NCI-H69 (cell line): ENCODE measurements around the gene FRG2B.
A peak's percentile ranks its signal among the peaks of the same experiment; 100 is the strongest.
"Not testable (repeated sequence)": the region's sequence is repeated elsewhere in the genome, so short reads cannot be mapped to it uniquely, and the experiment has no call there.

Experiments
- DNase-seq: peaks from one replicate; lab custom pipeline; 2025; lab: John Stamatoyannopoulos, UW

The FRG2B gene

DNA sequence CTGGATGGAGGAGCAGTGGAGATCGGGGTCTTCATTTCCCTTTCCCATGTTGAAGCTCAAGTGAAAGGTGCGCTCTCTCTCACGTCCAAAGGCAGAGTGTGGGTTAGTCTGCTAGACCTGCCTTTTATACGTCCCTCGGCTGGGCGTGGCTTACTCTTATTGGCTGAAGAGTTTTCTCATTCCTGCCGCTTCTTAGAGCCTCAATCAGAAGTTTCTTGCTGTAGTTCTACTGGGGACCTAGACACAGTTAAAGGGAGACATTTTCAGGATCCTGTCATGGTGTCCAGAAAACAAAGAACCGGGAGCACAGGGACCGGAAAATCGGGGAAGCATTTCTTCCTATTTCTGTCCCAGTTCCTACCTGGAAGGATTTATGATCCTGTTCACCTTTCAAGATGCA is at the start of gene FRG2B:
Gene FRG2B (minus strand): TSS at position 101 of the 400 bp plus-strand sequence. CDS start 53 bp downstream, at position 48.
- not testable (repeated sequence) for DNase-seq

DNA sequence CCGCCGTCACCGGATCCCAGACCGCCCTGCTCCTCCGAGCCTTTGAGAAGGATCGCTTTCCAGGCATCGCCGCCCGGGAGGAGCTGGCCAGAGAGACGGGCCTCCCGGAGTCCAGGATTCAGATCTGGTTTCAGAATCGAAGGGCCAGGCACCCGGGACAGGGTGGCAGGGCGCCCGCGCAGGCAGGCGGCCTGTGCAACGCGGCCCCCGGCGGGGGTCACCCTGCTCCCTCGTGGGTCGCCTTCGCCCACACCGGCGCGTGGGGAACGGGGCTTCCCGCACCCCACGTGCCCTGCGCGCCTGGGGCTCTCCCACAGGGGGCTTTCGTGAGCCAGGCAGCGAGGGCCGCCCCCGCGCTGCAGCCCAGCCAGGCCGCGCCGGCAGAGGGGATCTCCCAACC is 40.9 kb upstream of the FRG2B start:
- not testable (repeated sequence) for DNase-seq

DNA sequence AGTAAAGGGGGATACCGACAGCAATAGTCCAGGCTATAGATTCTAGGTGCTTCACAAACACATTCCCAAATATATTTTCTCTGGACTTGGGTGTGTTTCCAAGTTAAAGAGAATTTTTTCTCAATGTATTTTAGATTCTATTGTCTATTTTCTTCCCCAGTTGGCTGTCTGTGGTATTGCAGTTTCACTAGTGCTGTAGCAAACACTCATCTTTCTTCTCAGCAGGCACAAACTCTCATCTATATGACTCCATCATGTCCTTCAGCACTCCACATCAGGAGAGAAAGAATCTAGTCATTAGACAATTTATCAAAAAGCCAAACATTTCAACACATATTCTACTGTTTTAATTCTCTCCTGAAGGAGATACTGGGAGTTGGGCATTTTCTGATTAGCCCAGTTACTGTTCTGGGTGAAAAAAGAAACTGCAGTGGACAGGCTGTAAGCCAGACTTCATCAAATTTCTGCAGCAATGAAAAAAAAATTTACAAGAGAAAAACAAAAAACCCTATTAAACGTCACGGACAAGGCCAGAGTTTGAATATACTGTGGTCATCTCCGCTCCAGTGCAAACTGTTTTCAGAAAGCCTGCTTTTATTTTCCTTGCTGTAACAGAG is 37.1 kb upstream of the FRG2B start:
- DNase-seq: not testable (repeated sequence)

DNA sequence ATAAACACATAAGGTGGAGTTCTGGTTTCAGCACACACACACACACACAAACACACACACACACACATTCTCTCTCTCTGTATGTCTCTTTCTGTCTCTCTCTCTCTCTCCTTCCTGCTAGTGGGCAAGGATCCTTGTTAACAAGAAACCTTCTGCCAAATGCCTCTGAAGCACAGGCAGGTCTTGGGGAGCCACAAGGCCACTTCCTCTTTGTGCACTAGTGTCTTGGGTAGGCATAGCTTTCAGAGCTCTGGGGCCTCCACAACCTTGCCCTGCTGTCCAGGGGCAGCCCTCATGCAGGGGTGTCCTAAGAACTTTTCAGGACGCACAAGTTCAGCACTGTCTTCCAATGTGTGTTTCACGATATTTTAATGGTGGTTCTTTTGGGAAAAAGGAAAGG is 34.5 kb upstream of the FRG2B start:
- DNase-seq: not testable (repeated sequence)

DNA sequence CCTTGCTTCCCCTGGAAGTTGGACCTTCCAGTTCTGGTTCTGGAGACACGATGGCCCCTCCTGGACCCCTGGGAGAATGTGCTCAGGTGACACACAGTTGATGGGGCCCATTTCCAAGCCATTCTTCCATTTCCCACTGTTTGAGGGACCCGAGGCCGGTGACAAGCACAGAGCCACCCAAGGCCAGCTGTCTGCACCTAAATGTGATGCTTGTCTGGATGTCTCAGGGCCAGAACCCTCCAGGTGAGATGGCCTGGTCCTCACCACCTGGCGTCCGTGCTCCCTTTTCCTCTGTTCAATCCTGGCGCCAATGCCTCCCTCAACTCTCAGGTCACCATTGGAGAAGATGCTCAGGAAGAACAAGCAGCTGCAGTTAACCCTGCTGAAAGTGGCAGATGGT is 33.9 kb upstream of the FRG2B start:
- DNase-seq: not testable (repeated sequence)

DNA sequence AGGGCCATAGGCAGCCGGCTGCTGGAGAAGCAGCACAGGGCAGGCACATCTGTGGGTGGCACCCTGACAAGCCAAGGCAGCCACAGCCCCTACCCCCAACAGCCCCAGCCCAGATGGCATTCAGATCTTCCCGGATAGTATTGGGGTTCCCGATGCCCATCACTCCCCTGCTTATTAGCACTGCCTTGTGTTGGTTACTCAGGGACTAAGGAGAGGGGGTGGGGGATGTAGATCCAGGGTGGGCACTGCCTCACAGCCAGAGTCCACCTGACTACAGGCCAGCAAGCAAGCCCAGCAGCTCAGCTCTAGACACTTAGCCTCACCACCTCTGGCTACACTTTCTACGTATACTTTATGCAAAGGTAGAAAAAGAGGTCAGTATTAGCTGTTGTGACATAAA is 30.7 kb upstream of the FRG2B start:
- DNase-seq: not testable (repeated sequence)

DNA sequence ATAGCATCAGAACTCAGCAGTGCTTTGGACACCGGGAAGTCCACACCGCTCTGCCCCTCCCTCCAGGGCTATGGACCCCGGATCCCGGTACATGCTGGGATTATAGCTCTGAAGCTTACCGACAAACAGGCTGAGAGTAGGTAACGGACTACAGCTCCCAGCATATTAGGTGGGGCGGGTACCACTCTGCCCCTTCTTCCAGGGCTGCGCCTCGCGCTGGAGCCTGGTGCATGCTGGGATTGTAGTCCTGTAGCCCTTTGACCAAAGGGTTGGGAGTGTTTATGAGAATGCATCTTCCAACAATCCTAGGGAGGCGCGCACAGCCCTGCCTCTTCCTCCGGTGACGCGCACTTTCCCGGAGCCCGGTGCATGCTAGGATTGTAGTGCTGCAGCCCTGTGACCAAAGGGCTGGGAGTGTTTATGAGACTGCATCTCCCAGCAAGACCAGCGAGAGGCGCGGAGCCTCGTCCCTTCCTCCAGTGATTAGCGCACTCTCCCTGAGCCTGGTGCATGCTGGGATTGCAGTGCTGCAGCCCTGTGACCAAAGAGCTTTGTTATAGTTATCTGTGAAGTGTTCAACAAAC is 22.4 kb upstream of the FRG2B start:
- not testable (repeated sequence) for DNase-seq

DNA sequence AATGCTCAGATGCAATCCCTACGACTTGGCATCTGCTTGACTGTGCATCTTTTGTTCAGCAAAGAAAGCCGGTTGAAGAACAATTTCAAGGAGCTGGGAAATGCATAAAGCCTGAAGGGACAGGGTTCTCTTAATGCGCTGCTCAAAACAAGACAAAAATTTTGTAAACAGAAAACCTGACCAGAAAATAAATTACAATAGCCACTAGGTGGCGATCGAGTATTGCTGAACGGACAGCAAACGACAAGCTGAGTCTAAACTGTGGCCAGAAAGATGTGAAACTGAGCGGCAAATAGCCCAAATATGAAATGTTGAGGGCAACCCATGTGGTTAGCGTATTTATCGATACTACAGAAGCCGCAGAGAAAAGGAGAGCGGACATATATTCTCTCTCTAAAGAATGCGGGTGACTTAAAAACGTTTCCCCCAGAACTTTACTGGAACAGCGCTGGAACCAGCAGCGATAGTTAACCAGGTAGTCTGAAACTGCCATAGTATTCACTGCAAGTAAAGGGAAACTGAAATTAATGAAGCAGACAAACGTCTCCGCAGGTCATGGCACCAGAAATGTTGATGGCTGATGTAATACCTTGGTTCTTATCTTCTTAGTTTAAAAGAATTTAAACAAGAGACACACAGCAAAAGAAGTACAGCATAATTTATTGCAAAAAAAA is 20.6 kb upstream of the FRG2B start:
- not testable (repeated sequence) for DNase-seq

DNA sequence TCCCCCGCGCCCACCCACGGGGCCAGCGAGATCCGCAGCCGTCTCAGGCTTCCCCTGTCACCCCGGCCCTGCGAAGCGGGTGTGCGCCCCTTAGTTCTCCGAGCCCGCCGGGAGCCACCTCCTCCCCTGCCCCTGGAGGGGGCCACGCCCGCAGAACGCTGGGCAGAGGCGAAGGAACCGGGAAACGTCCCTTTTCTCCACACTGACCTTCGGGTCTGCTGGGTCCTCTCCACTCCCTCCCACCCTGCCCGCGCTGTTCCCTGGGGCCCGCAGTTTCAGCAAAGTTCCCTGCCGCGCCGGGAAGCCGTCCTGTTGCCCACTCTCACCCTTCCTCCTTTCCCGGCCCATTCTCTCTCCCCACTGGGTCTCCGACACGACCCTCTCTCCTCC is 11.2 kb upstream of the FRG2B start:
- not testable (repeated sequence) for DNase-seq

DNA sequence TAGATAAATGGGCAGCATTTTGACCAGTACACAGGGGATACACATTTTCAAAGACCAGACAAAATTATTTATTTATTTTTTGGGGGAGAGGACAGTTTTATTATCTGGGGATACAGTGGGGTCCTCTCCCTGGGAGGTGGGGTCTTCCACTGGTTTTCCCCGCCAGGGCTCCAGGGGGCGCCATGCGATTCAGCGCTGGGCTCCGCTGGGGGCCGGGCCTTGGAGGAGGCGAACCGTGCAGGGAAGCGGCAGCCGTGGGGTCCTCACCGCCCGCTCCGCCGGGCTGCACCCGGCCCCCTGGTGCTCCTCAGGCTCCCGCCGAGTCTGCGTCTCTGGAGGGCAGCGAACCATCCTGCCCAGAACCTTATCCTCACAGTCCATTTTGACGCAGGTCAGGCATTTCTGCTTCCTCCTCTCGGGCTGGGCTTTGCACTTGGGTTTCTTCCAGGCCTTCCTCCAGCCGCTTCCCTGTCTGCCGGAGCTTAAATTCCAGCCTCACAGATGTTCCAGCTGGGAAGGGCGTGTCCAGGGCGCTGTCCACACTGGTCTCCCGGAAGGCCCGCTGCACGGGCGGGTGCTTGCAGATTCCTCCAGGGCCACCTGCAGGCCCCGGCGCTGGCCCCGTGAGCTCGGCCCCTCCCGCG is 10.7 kb upstream of the FRG2B start:
- DNase-seq: not testable (repeated sequence)

DNA sequence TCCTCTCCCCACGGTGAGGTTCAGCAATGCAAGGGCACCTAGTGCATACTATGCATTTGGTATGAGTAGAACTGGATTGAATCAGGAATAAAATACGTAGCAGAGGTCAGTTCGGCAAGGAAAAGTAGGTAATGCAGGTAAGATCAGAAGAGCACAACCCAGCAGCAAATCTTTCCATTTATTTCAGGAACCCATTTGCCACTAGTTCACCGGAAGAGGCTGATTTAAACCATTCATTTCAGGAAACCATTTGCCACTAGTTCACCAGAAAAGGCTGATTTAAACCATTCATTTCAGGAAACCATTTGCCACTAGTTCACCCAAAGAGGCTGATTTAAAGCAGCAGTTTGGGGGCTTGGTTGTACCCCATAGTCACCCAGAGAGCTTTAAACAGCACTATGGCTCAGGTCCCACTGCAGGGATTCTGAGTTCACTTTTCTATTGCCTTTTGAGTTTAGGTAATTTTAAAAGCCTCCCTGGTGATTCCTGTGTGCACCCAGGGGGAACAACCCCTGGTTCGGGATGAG is 4.2 kb upstream of the FRG2B start:
- DNase-seq: not testable (repeated sequence)

DNA sequence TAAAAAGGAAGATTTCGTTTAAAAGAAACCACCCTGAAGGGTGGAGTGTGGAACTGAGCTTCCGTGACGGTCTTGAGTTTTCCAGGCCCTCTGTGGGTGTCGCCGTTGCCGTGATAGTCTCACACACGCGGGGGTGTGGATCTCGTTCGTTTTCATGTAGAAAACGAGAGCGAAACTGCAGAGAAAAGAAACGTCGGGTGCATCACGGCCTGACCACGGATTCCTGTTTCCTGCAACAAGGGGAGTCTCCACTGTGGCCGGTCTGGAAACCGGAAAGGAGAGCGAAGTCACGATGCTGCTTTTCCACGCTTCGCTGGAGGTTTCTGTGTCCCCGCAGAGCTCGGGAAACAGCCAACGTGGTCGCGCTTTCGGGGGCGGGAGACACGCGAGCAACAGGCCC is 4.1 kb downstream of the FRG2B start:
- DNase-seq: not testable (repeated sequence)

DNA sequence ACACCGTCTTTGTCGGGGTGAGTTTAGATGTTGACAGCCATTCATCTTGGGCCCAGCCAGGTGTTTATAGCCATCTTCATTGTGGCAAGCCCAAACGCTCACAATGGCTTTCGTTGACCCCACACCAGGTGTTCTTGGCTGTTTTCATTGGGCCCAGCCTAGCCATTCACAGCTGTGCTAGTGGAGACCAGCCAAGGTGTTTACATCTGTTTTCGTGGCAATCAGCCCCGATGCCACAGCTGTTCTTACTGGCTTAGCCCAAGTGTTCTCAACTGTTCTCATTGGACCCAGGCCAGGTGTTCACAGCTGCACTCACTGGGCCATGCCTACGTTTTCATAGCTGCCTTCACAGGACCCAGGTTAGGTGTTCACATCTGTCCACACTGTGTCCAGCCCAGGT is 7.7 kb downstream of the FRG2B start:
- no peak for DNase-seq

DNA sequence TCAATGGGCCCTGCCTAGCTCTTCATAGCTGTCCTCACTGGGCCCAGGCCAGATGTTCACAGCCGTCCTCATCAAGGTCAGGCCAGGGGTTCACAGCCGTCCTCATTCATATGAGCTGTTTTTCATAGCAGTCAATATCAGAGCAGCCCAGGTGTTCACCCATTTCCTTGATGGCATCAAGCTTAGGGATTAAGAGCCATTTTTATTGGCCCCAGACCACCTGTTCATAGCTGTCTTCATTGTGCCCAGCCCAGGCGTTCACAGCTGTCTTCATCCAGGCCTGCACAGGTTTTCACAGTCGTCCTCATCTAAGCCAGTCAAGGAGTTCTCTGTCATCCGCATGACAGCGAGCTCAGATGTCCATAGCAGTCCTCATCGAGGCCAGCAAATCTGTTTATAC is 9.4 kb downstream of the FRG2B start:
- no peak for DNase-seq

DNA sequence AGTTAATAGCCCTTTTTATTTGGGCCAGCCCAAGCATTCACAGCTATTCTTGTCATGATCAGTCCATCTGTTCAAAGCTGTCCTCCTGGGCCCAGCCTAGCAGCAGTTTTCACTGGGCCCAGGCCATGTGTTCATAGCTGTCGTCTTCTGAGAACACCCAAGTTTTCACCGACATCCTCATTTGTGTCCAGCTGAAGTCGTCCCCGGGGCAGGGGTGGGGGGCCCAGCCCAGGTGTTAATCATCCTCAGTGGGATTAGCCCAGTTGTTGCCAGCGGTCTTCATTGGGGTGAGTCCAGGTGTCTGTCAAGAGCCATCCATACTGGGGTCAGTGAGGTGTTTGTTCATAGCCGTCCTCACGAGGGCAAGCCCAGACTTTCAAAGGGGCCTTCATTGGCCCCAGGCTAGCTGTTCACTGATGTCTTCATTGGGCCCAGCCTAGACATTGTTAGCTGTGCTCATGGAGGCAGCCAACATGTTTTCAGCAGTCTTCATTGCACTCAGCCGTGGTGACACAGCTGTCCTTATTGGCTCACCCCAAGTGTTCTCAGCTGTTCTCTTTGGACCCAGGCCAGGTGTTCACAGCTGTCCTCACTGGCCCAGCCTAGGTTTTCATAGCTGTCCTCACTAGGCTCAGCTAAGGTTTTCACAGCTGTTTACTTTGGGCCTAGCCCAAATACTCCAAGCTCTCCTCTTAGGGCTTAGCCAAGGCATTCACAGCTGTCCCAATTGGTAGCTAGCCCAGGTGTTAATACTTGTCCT is 10.0 kb downstream of the FRG2B start:
- DNase-seq: no peak

DNA sequence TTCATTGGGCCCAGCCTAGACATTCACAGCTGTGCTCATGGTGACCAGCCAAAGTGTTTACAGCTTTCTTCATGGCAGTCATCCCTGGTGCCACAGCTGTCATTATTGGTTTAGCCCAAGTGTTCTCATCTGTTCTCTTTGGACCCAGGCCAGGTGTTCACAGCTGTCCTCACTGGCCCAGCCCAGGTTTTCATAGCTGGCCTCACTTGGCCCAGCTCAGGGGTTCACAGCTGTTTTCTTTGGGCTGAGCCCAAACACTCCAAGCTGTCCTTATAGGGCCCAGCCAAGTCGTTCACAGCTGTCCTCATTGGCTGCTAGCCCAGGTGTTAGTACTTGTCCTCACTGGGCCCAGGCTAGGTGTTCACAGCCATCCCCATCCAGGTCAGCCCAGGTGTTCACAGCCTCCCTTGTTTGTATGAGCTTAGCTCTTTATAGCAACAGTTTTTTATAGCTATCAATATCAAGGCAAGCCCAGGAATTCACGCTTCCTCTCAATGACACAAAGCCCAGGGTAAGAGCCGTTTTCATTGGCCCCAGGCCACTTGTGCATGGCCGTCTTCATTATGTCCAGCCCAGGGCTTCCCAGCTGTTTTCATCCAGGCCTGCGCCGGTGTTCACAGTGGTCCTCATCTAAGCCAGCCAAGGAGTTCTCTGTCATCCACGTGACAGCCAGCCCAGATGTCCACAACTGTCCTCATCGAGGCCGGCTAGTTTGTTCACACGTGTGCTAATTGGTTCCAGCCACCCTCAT is 11.6 kb downstream of the FRG2B start:
- DNase-seq: no peak

DNA sequence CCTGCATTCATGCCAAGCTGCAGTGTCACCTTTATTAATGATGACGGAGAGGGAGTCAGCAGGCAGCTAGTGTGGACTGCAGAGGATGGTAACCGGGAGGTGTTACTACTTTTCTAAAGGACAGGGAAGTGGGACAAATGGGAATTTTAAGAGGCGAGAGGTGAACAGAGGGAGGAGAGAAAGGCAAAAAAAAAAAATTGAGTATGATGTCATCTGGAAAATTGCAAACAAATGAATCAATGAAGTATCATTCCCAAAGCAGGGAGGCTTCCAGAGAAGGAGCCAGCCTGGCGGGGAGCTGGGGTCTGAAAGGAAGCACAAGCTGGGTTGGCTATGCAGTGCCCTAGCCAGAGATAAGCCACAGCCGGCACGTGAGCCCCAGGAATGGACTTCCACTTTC is 12.9 kb downstream of the FRG2B start:
- no peak for DNase-seq

DNA sequence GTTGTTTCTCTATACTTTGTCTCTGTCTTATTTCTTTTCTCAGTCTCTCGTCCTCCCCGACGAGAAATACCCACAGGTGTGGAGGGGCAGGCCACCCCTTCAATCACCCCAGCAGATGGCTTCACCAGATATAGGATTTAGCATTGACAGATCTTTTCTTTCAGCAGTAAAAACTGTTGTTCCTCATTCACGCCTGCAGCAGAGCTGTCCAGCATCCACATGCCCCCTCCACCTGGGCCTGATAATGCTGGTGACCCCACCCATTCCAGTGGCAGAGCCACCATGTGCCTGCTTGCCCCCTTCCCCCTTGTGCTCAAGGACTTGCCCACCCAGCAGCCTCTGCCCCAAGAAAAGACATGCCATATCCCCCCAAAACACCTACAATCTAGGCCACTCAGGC is 15.5 kb downstream of the FRG2B start:
- DNase-seq: no peak

DNA sequence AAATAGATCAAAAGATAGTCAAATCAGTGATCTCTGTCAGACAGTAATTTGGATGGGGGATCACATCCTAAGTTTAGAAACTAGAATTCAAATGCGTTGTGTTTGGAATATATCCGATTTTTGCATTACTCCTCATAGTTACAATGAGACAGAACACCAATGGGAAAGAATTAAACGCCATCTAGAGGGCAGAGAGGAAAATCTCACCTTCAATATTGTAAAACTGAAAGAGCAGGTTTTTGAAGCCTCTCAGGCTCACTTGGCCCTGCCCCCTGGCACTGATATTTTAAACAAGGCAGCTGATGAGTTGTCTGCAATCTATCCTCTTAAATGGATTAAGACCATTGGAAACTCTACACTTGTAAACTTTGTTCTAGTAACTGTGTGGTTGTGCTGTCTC is 17.7 kb downstream of the FRG2B start:
- peak; percentile 6 for DNase-seq

DNA sequence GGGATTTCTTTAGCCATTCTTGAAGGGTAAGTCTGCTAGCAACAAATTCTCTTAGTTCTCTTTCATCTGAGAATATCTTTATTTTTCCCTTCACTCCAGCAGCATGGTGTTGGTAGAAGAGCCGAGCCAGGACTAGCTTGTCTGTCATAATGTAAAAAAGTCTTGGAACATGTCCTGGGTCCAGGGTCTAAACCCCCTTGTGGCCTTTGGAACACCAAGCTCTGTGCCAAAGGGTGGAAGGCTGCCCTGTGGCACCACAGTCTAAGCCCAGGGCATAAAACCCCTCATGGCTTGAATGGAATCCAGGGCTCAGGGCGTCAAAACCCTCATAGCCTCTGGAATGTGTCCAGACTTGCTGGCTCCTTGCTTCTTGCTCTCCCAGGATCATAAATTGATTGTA is 23.2 kb downstream of the FRG2B start:
- not testable (repeated sequence) for DNase-seq

DNA sequence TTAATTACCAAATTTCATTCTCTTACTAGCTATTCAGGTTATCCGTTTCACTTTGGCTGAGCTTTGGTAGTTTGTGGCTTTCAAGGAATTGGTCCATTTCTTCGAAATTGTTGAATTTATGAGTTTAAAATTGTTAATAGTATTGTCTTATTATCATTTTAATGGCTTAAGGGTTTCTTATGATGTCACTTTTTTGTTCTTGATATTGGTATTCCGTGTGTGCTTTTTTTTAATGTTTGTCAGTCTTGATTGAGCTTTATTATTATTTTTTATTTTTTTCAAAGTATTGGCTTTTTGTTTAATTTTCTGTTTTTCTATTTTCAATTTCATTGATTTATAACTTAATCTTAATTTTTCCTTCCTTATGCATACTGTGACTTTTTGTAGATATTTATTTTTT is 25.9 kb downstream of the FRG2B start:
- DNase-seq: no peak
